WTC11 (cell line): Measurements from ENCODE around the gene GALNT15. TPM values are rescaled to one million over a fixed set of nuclear protein-coding genes. Genes with fewer than 3 reads are reported as not detected.

Experiments
- ATF1 ChIP-seq: sonication (generic); formaldehyde crosslinking; IDR thresholded peaks from 2 replicates; pipeline ENCODE4 v1.8.1; 2023; ENCODE audit warnings: mild to moderate bottlenecking, moderate library complexity, missing genetic modification reagents
- CREB1 ChIP-seq: sonication (generic); formaldehyde crosslinking; IDR thresholded peaks from 2 replicates; pipeline ENCODE4 v1.8.0; 2023; ENCODE audit warnings: mild to moderate bottlenecking, missing genetic modification reagents
- CREM ChIP-seq: sonication (generic); formaldehyde crosslinking; IDR thresholded peaks from 2 replicates; pipeline ENCODE4 v1.8.1; 2022; ENCODE audit warnings: mild to moderate bottlenecking, missing genetic modification reagents, moderate library complexity
- EMX1 ChIP-seq: fragments of 250-450 bp; sonication (Bioruptor Pico); IDR thresholded peaks from 2 replicates; pipeline ENCODE4 v1.8.0; 2021; ENCODE audit warnings: mild to moderate bottlenecking
- ESRRA ChIP-seq: sonication (generic); formaldehyde crosslinking; IDR thresholded peaks from 2 replicates; pipeline ENCODE4 v1.8.1; 2022; ENCODE audit warnings: mild to moderate bottlenecking, missing genetic modification reagents, borderline replicate concordance
- GABPB1 ChIP-seq: sonication (generic); formaldehyde crosslinking; IDR thresholded peaks from 2 replicates; pipeline ENCODE4 v1.8.1; 2023; ENCODE audit warnings: mild to moderate bottlenecking, missing genetic modification reagents
- GRHL2 ChIP-seq: fragments of 250-450 bp; sonication (Bioruptor Pico); IDR thresholded peaks from 2 replicates; pipeline ENCODE4 v1.8.0; 2022; ENCODE audit warnings: mild to moderate bottlenecking, moderate library complexity; ENCODE audit not compliant: insufficient replicate concordance, severe bottlenecking
- GTF2I ChIP-seq: fragments of 250-450 bp; sonication (Bioruptor Pico); conservative IDR thresholded peaks from 2 replicates; pipeline ENCODE4 v1.4.0; 2021; ENCODE audit warnings: mild to moderate bottlenecking
- MYBL2 ChIP-seq: sonication (generic); formaldehyde crosslinking; IDR thresholded peaks from 2 replicates; pipeline ENCODE4 v1.8.1; 2023; ENCODE audit warnings: mild to moderate bottlenecking, moderate library complexity, missing genetic modification reagents
- NFYB ChIP-seq: sonication (generic); formaldehyde crosslinking; conservative IDR thresholded peaks from 2 replicates; pipeline ENCODE4 v1.8.0; 2022; ENCODE audit warnings: low read depth, missing genetic modification reagents
- NR3C1 ChIP-seq: sonication (generic); formaldehyde crosslinking; conservative IDR thresholded peaks from 2 replicates; pipeline ENCODE4 v1.8.1; 2023; ENCODE audit warnings: low read depth, mild to moderate bottlenecking, missing genetic modification reagents
- PRRX2 ChIP-seq: fragments of 250-450 bp; sonication (Bioruptor Pico); IDR thresholded peaks from 2 replicates; pipeline ENCODE4 v1.8.0; 2021; ENCODE audit warnings: mild to moderate bottlenecking
- SMAD3 ChIP-seq: sonication (generic); formaldehyde crosslinking; IDR thresholded peaks from 2 replicates; pipeline ENCODE4 v1.8.0; 2022; ENCODE audit warnings: missing genetic modification reagents, mild to moderate bottlenecking, borderline replicate concordance
- SP1 ChIP-seq: sonication (generic); formaldehyde crosslinking; conservative IDR thresholded peaks from 2 replicates; pipeline ENCODE4 v1.8.1; 2022; ENCODE audit warnings: missing genetic modification reagents
- ZNF232 ChIP-seq: sonication (generic); formaldehyde crosslinking; IDR thresholded peaks from 2 replicates; pipeline ENCODE4 v1.8.0; 2022; ENCODE audit warnings: mild to moderate bottlenecking, missing genetic modification reagents
- ZNF396 ChIP-seq: fragments of 250-450 bp; sonication (Bioruptor Pico); IDR thresholded peaks from 2 replicates; pipeline ENCODE4 v1.8.0; 2021; ENCODE audit warnings: mild to moderate bottlenecking, moderate library complexity, borderline replicate concordance
- total RNA-seq: library from RNA; stranded (reverse); gene quantifications from 3 replicates; pipeline ENCODE4 v1.2.3, GENCODE V29; 2021
- TF ChIP-seq, protein P1 (sequence below): sonication (generic); formaldehyde crosslinking; conservative IDR thresholded peaks from 2 replicates; pipeline ENCODE4 v1.8.1; 2022; ENCODE audit warnings: mild to moderate bottlenecking, missing genetic modification reagents
- TF ChIP-seq, protein P2 (sequence below): sonication (generic); formaldehyde crosslinking; IDR thresholded peaks from 2 replicates; pipeline ENCODE4 v1.8.0; 2023; ENCODE audit warnings: missing genetic modification reagents, mild to moderate bottlenecking, borderline replicate concordance
- TF ChIP-seq, protein P3 (sequence below): fragments of 250-450 bp; sonication (Bioruptor Pico); IDR thresholded peaks from 2 replicates; pipeline ENCODE4 v1.9.0; 2021; ENCODE audit warnings: mild to moderate bottlenecking, borderline replicate concordance
- TF ChIP-seq, protein P4 (sequence below): sonication (generic); formaldehyde crosslinking; IDR thresholded peaks from 2 replicates; pipeline ENCODE4 v1.8.0; 2023; ENCODE audit warnings: missing genetic modification reagents
- TF ChIP-seq, protein P5 (sequence below): fragments of 250-450 bp; sonication (Bioruptor Pico); IDR thresholded peaks from 2 replicates; pipeline ENCODE4 v1.9.0; 2021; ENCODE audit warnings: moderate library complexity, mild to moderate bottlenecking, inconsistent platforms, borderline replicate concordance
- TF ChIP-seq, protein P6 (sequence below): sonication (generic); formaldehyde crosslinking; IDR thresholded peaks from 2 replicates; pipeline ENCODE4 v1.8.1; 2023; ENCODE audit warnings: mild to moderate bottlenecking, moderate library complexity, missing genetic modification reagents
- TF ChIP-seq, protein P7 (sequence below): sonication (generic); formaldehyde crosslinking; IDR thresholded peaks from 2 replicates; pipeline ENCODE4 v1.8.1; 2022; ENCODE audit warnings: mild to moderate bottlenecking, moderate library complexity, missing genetic modification reagents

GALNT15 gene
- total RNA-seq, 1 experiment from 2014 or later = 0.15 TPM

DNA sequence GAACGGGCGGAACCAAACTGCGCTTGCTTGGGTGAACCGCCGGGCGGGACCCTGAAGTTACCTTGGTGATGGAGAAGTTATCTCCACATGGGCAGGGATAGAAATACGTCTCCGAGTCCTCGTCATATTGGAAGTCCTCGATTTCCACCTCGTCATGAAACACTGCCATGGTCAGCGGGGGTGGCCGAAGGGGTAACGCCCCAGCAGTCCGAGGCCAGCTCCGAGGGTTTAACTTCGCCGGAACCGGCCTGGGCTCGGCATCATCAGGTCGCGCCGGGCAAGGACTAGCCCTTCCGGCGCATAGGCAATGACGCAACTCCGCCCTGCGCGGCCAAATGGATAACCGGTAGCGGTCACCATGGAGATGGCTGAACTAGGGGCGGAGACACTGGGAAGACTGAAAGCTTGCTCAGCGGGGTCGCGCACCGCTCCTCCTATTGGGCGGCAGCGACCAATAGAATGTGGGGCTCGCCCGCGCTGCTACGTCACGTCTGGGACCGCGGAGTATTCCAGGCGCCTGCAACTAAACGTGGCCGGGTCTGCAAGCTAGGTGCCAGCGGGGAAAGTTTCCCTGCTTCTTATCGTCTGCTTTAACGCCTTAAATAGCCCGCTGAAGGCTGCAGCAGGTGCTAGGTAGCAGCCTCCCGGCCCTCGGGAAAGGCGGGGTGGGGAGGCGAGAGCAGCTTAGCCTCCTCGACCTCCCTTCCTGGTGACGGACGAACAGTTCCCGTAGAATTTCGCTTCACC, 90.4 kb downstream of the GALNT15 start, which contains the start of the genes DPH3 and OXNAD1 (continued):
- TF ChIP-seq, protein P1, sequence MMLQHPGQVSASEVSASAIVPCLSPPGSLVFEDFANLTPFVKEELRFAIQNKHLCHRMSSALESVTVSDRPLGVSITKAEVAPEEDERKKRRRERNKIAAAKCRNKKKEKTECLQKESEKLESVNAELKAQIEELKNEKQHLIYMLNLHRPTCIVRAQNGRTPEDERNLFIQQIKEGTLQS (CRISPR knock-in tag) = no peak
- TF ChIP-seq CREB1 (peak; percentile 95), ZNF396 (CRISPR knock-in tag) (no peak), NR3C1 (no peak), GTF2I (CRISPR knock-in tag) (no peak), PRRX2 (CRISPR knock-in tag) (no peak), MYBL2 (CRISPR knock-in tag) (peak; percentile 65; the same call in 1 of the 2 replicates), SMAD3 (CRISPR knock-in tag) (no peak), CREM (CRISPR knock-in tag) (peak; percentile 100), ZNF232 (CRISPR knock-in tag) (peak; percentile 78; the same call in 1 of the 2 replicates), NFYB (CRISPR knock-in tag) (peak; percentile 72), ATF1 (CRISPR knock-in tag) (peak; percentile 90; the same call in 1 of the 2 replicates), GRHL2 (CRISPR knock-in tag) (no peak), ESRRA (CRISPR knock-in tag) (peak; percentile 81; the same call in 1 of the 2 replicates), GABPB1 (CRISPR knock-in tag) (peak; percentile 85; the same call in 1 of the 2 replicates), EMX1 (CRISPR knock-in tag) (no peak), SP1 (peak; percentile 94)
- TF ChIP-seq, protein P2, sequence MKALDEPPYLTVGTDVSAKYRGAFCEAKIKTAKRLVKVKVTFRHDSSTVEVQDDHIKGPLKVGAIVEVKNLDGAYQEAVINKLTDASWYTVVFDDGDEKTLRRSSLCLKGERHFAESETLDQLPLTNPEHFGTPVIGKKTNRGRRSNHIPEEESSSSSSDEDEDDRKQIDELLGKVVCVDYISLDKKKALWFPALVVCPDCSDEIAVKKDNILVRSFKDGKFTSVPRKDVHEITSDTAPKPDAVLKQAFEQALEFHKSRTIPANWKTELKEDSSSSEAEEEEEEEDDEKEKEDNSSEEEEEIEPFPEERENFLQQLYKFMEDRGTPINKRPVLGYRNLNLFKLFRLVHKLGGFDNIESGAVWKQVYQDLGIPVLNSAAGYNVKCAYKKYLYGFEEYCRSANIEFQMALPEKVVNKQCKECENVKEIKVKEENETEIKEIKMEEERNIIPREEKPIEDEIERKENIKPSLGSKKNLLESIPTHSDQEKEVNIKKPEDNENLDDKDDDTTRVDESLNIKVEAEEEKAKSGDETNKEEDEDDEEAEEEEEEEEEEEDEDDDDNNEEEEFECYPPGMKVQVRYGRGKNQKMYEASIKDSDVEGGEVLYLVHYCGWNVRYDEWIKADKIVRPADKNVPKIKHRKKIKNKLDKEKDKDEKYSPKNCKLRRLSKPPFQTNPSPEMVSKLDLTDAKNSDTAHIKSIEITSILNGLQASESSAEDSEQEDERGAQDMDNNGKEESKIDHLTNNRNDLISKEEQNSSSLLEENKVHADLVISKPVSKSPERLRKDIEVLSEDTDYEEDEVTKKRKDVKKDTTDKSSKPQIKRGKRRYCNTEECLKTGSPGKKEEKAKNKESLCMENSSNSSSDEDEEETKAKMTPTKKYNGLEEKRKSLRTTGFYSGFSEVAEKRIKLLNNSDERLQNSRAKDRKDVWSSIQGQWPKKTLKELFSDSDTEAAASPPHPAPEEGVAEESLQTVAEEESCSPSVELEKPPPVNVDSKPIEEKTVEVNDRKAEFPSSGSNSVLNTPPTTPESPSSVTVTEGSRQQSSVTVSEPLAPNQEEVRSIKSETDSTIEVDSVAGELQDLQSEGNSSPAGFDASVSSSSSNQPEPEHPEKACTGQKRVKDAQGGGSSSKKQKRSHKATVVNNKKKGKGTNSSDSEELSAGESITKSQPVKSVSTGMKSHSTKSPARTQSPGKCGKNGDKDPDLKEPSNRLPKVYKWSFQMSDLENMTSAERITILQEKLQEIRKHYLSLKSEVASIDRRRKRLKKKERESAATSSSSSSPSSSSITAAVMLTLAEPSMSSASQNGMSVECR = peak; percentile 71; the same call in 1 of the 2 replicates
- TF ChIP-seq, protein P3, sequence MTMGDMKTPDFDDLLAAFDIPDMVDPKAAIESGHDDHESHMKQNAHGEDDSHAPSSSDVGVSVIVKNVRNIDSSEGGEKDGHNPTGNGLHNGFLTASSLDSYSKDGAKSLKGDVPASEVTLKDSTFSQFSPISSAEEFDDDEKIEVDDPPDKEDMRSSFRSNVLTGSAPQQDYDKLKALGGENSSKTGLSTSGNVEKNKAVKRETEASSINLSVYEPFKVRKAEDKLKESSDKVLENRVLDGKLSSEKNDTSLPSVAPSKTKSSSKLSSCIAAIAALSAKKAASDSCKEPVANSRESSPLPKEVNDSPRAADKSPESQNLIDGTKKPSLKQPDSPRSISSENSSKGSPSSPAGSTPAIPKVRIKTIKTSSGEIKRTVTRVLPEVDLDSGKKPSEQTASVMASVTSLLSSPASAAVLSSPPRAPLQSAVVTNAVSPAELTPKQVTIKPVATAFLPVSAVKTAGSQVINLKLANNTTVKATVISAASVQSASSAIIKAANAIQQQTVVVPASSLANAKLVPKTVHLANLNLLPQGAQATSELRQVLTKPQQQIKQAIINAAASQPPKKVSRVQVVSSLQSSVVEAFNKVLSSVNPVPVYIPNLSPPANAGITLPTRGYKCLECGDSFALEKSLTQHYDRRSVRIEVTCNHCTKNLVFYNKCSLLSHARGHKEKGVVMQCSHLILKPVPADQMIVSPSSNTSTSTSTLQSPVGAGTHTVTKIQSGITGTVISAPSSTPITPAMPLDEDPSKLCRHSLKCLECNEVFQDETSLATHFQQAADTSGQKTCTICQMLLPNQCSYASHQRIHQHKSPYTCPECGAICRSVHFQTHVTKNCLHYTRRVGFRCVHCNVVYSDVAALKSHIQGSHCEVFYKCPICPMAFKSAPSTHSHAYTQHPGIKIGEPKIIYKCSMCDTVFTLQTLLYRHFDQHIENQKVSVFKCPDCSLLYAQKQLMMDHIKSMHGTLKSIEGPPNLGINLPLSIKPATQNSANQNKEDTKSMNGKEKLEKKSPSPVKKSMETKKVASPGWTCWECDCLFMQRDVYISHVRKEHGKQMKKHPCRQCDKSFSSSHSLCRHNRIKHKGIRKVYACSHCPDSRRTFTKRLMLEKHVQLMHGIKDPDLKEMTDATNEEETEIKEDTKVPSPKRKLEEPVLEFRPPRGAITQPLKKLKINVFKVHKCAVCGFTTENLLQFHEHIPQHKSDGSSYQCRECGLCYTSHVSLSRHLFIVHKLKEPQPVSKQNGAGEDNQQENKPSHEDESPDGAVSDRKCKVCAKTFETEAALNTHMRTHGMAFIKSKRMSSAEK (CRISPR knock-in tag) = no peak
- TF ChIP-seq, protein P4, sequence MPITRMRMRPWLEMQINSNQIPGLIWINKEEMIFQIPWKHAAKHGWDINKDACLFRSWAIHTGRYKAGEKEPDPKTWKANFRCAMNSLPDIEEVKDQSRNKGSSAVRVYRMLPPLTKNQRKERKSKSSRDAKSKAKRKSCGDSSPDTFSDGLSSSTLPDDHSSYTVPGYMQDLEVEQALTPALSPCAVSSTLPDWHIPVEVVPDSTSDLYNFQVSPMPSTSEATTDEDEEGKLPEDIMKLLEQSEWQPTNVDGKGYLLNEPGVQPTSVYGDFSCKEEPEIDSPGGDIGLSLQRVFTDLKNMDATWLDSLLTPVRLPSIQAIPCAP (CRISPR knock-in tag) = no peak
- TF ChIP-seq, protein P5, sequence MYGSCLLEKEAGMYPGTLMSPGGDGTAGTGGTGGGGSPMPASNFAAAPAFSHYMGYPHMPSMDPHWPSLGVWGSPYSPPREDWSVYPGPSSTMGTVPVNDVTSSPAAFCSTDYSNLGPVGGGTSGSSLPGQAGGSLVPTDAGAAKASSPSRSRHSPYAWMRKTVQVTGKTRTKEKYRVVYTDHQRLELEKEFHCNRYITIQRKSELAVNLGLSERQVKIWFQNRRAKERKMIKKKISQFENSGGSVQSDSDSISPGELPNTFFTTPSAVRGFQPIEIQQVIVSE (CRISPR knock-in tag) = no peak
- TF ChIP-seq, protein P6, sequence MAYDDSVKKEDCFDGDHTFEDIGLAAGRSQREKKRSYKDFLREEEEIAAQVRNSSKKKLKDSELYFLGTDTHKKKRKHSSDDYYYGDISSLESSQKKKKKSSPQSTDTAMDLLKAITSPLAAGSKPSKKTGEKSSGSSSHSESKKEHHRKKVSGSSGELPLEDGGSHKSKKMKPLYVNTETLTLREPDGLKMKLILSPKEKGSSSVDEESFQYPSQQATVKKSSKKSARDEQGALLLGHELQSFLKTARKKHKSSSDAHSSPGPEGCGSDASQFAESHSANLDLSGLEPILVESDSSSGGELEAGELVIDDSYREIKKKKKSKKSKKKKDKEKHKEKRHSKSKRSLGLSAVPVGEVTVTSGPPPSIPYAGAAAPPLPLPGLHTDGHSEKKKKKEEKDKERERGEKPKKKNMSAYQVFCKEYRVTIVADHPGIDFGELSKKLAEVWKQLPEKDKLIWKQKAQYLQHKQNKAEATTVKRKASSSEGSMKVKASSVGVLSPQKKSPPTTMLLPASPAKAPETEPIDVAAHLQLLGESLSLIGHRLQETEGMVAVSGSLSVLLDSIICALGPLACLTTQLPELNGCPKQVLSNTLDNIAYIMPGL (CRISPR knock-in tag) = no peak; the same call in 1 of the 2 replicates
- TF ChIP-seq, protein P7, sequence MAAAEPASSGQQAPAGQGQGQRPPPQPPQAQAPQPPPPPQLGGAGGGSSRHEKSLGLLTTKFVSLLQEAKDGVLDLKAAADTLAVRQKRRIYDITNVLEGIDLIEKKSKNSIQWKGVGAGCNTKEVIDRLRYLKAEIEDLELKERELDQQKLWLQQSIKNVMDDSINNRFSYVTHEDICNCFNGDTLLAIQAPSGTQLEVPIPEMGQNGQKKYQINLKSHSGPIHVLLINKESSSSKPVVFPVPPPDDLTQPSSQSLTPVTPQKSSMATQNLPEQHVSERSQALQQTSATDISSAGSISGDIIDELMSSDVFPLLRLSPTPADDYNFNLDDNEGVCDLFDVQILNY (CRISPR knock-in tag) = peak; percentile 46; the same call in 1 of the 2 replicates
